Gastrocnemius medialis (tissue), 4 donors: ENCODE measurements around the gene NAA35.

ENCODE experiments used
- POLR2A ChIP-seq, 2 donors: fragments of 450-650 bp; IDR thresholded peaks; one replicate each; pipeline ENCODE4 v1.6.1; 2017; ENCODE audit warnings: antibody characterized with exemption in 2 of 2, mild to moderate bottlenecking in 2 of 2, moderate library complexity in 2 of 2
- TF ChIP-seq, protein P1 (sequence below), 5 experiments: fragments of 450-650 bp in 3 of 5; fragments of 200-600 bp in 2 of 5; sonication (generic) in 2 of 5; IDR thresholded peaks in 4 of 5; conservative IDR thresholded peaks in 1 of 5; 1 replicate in 4 of 5; 2 replicates in 1 of 5; pipeline ENCODE4 v1.5.1; 2016 to 2019; ENCODE audit warnings: antibody characterized with exemption in 5 of 5, mild to moderate bottlenecking in 3 of 5, moderate library complexity in 3 of 5

DNA sequence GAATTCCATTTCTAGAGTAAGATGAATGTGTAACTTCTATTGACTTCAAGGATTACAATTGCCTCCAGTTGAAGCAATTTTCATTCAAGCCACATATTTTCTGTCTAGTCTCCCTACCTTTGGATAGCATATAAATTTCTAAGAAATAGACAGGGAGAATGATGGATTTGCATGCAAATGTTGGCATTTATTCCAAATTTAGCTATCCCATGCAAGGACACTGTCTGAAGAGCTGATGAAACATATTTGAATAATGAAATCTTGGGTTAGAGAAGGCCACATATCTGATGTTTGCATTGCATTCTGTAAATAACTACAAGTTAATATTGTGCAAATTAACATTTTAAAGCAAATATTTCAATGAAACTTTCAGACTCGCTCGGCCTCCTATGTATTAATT, 36.0 kb upstream of the NAA35 start:
- TF ChIP-seq, protein P1, sequence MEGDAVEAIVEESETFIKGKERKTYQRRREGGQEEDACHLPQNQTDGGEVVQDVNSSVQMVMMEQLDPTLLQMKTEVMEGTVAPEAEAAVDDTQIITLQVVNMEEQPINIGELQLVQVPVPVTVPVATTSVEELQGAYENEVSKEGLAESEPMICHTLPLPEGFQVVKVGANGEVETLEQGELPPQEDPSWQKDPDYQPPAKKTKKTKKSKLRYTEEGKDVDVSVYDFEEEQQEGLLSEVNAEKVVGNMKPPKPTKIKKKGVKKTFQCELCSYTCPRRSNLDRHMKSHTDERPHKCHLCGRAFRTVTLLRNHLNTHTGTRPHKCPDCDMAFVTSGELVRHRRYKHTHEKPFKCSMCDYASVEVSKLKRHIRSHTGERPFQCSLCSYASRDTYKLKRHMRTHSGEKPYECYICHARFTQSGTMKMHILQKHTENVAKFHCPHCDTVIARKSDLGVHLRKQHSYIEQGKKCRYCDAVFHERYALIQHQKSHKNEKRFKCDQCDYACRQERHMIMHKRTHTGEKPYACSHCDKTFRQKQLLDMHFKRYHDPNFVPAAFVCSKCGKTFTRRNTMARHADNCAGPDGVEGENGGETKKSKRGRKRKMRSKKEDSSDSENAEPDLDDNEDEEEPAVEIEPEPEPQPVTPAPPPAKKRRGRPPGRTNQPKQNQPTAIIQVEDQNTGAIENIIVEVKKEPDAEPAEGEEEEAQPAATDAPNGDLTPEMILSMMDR (IDR thresholded peaks at IDR 0.05 in 4 of 5, conservative IDR thresholded peaks at IDR 0.05 in 1 of 5), result no peak
- TF ChIP-seq POLR2A (IDR thresholded peaks at IDR 0.05), result no peak
